K562 (cell line): ENCODE data around the gene SLFN12. TPM values are rescaled to one million over a fixed set of nuclear protein-coding genes. Genes with fewer than 3 reads are reported as not detected.
A peak's percentile ranks its signal among the peaks of the same experiment; 100 is the strongest.

Experiments used
- ATAC-seq: fragments of 200-7000 bp; cut with Tn5 transposase; 3 replicates; pipeline ENCODE4 v1.9.1; 2020; ENCODE audit warnings: moderate library complexity
- BruUV-seq: library from RNA; stranded (reverse); fragments of 400-500 nt; replicated peaks from 2 replicates; lab custom pipeline; 2021; lab: Mats Ljungman, UMichigan
- CTCF ChIA-PET: fragments of 300-600 bp; formaldehyde crosslinking; extraction: SDS; loops from one replicate; lab custom pipeline; 2021; ENCODE audit warnings: low intra/inter-chr PET ratio; lab: Yijun Ruan, JAX
- POLR2A ChIA-PET: fragments of 300-600, 350-650 bp; sonication (Branson Sonifier 250); formaldehyde crosslinking; extraction: SDS; loops from one replicate; lab custom pipeline; 2021; ENCODE audit warnings: antibody characterized with exemption, inconsistent platforms; lab: Yijun Ruan, JAX
- DNase-seq, 4 experiments: peaks; one replicate each; pipeline versions ENCODE4 v3.0.0 to v3.0.0-alpha.2; 2011 to 2018; ENCODE audit warnings: low spot score in 3 of 4, mixed read lengths in 3 of 4; ENCODE audit errors: extremely low read depth in 1 of 4
- FAIRE-seq: peaks from 2 replicates; lab custom pipeline; 2011; peaks lifted over from hg19 to GRCh38; lab: Jason Lieb, UNC
- H2AFZ ChIP-seq: 2 replicates; pipeline ENCODE4 v1.6.0; 2011; ENCODE audit warnings: low read depth, low read length, control low read depth, inconsistent platforms
- H3K27ac ChIP-seq: fragments of 200-600 bp; 3 replicates; pipeline ENCODE4 v1.8.0; 2011; ENCODE audit warnings: low read depth, mild to moderate bottlenecking, control low read depth, inconsistent platforms, low read length, moderate library complexity, mixed read lengths; ENCODE audit errors: extremely low read depth
- H3K27me3 ChIP-seq, 2 experiments: fragments of 300-600 bp in 1 of 2; 2 replicates in 1 of 2; 3 replicates in 1 of 2; pipeline versions ENCODE4 v1.6.0 to v1.8.0; 2011; ENCODE audit warnings: inconsistent platforms in 2 of 2, low read length in 2 of 2, mild to moderate bottlenecking in 1 of 2, mixed read lengths in 1 of 2, moderate library complexity in 1 of 2; ENCODE audit not compliant: control insufficient read depth in 2 of 2, insufficient read depth in 2 of 2
- H3K36me3 ChIP-seq: fragments of 300-600 bp; 3 replicates; pipeline ENCODE4 v1.8.0; 2011; ENCODE audit warnings: mild to moderate bottlenecking, low read length, inconsistent platforms; ENCODE audit not compliant: control insufficient read depth, insufficient read depth
- H3K4me1 ChIP-seq, 2 experiments: fragments of 200-600 bp in 1 of 2; replicated peaks in 1 of 2; 2 replicates in 1 of 2; 3 replicates in 1 of 2; pipeline versions ENCODE4 v1.5.1 to v1.8.0; 2011; ENCODE audit warnings: inconsistent platforms in 2 of 2, low read length in 2 of 2, mild to moderate bottlenecking in 1 of 2, mixed read lengths in 1 of 2, moderate library complexity in 1 of 2; ENCODE audit not compliant: control insufficient read depth in 2 of 2, insufficient read depth in 2 of 2
- H3K4me2 ChIP-seq: 2 replicates; pipeline ENCODE4 v1.6.1; 2011; ENCODE audit warnings: low read length, control low read depth, inconsistent platforms, mixed read lengths; ENCODE audit not compliant: insufficient read depth
- H3K4me3 ChIP-seq: fragments of 200-600 bp; sonication (generic), shearing (Covaris generic); 2 replicates; pipeline ENCODE4 v1.5.1; 2016; ENCODE audit warnings: control low read depth, inconsistent platforms
- H3K79me2 ChIP-seq: fragments of 200-600 bp; 3 replicates; pipeline ENCODE4 v1.8.0; 2011; ENCODE audit warnings: low read length, inconsistent platforms; ENCODE audit not compliant: control insufficient read depth, insufficient read depth
- H3K9ac ChIP-seq, 2 experiments: 2 replicates each; pipeline versions ENCODE4 v1.6.0 to v1.6.1; 2011; ENCODE audit warnings: low read depth in 2 of 2, low read length in 2 of 2, control low read depth in 1 of 2, inconsistent platforms in 1 of 2, mild to moderate bottlenecking in 1 of 2, mixed read lengths in 1 of 2; ENCODE audit not compliant: insufficient read depth in 1 of 2
- H3K9me1 ChIP-seq: one replicate; pipeline ENCODE4 v1.6.0; 2011; ENCODE audit warnings: inconsistent platforms, mild to moderate bottlenecking, low read length, moderate library complexity; ENCODE audit not compliant: control insufficient read depth, insufficient read depth
- H3K9me3 ChIP-seq: replicated peaks from 2 replicates; pipeline ENCODE4 v1.5.1; 2011; ENCODE audit warnings: low read depth, low read length, inconsistent platforms; ENCODE audit not compliant: control insufficient read depth, insufficient read depth
- H4K20me1 ChIP-seq: replicated peaks from 2 replicates; pipeline ENCODE4 v1.6.1; 2011; ENCODE audit warnings: low read length, inconsistent platforms, mixed read lengths; ENCODE audit not compliant: control insufficient read depth, insufficient read depth
- CXXC5 ChIP-seq: fragments of 250-450 bp; sonication (Bioruptor Pico); IDR thresholded peaks from 2 replicates; pipeline ENCODE4 v1.8.0; 2022; ENCODE audit warnings: inconsistent platforms, mild to moderate bottlenecking, moderate library complexity
- ETV1 ChIP-seq: fragments of 450-650 bp; conservative IDR thresholded peaks from 2 replicates; pipeline ENCODE4 v1.6.1; 2016; ENCODE audit warnings: missing genetic modification characterization, control low read depth, low read depth, missing compliant biosample characterization
- GABPA ChIP-seq: fragments of 200-800 bp; sonication (Bioruptor generic); conservative IDR thresholded peaks from 2 replicates; pipeline ENCODE4 v1.6.1; 2016; ENCODE audit warnings: low read depth, missing genetic modification characterization, missing compliant biosample characterization
- MYNN ChIP-seq, 2 experiments: sonication (generic); formaldehyde crosslinking in 1 of 2; IDR thresholded peaks; 2 replicates each; pipeline versions ENCODE4 v1.5.0 to v1.6.1; 2016 to 2020; ENCODE audit warnings: antibody characterized with exemption in 1 of 2, missing genetic modification reagents in 1 of 2
- POLR2G ChIP-seq: fragments of 200-400 bp; formaldehyde crosslinking; IDR thresholded peaks from 2 replicates; pipeline ENCODE4 v1.6.1; 2017; ENCODE audit warnings: low read depth, mild to moderate bottlenecking, antibody characterized with exemption, low read length, moderate library complexity
- RNF2 ChIP-seq: sonication (generic); IDR thresholded peaks from 2 replicates; pipeline ENCODE4 v1.6.1; 2016
- ZBTB7A ChIP-seq: IDR thresholded peaks from 2 replicates; pipeline ENCODE4 v1.6.1; 2011; ENCODE audit warnings: low read depth, mild to moderate bottlenecking, low read length, moderate library complexity, borderline replicate concordance; ENCODE audit not compliant: control insufficient read depth
- WGBS: fragments of 100-300 bp; shearing (Covaris generic); methylation state at CpG from one replicate; pipeline ENCODE4 v1.1.6; 2016; ENCODE audit warnings: low coverage, mixed read lengths; ENCODE audit not compliant: insufficient coverage; ENCODE audit errors: missing lambda C conversion rate; 5-methylcytosine and 5-hydroxymethylcytosine counted together
- in situ Hi-C: fragments of 300-500 bp; cut with MboI; formaldehyde crosslinking; loops from 4 replicates; pipeline ENCODE4 v1.15.0; 2018; ENCODE audit warnings: inconsistent platforms, mixed read lengths
- intact Hi-C: fragments of 100-400 bp; cut with micrococcal nuclease; formaldehyde crosslinking; loops from 2 replicates; pipeline ENCODE4 v1.14.2; 2022
- polyA plus RNA-seq, 8 experiments: library from polyadenylated mRNA; depleted of rRNA in 4 of 8; stranded (reverse) in 5 of 8; unstranded in 3 of 8; fragments of >200 nt; fragmentation: Nextera tagmentation in 2 of 8; fragmentation: Illumina TruSeq in 1 of 8; extraction: Ambion mirVana in 2 of 8; extraction: Trizol in 1 of 8; gene quantifications; 2 replicates each; pipeline versions ENCODE4 v1.2.1 to v1.2.3, GENCODE V29; 2011 to 2014; ENCODE audit warnings: inconsistent platforms in 1 of 8, missing spikeins in 1 of 8
- total RNA-seq, 7 experiments: library from RNA; depleted of rRNA in 6 of 7; stranded (reverse); fragments of >200 nt in 6 of 7; fragmentation: Illumina TruSeq in 2 of 7; extraction: Trizol in 2 of 7; gene quantifications; 2 replicates each; pipeline versions ENCODE4 v1.2.1 to v1.2.3, GENCODE V29; 2011 to 2021; ENCODE audit warnings: low replicate concordance in 1 of 7
- TF ChIP-seq, protein P1 (sequence below), 2 experiments: IDR thresholded peaks; 2 replicates each; pipeline ENCODE4 v1.6.1; 2011; ENCODE audit warnings: borderline replicate concordance in 1 of 2, control low read depth in 1 of 2, low read depth in 1 of 2, low read length in 1 of 2, mild to moderate bottlenecking in 1 of 2, mixed read lengths in 1 of 2, moderate library complexity in 1 of 2; ENCODE audit not compliant: insufficient read depth in 1 of 2, insufficient read length in 1 of 2, poor library complexity in 1 of 2, severe bottlenecking in 1 of 2; ENCODE audit errors: extremely low read depth in 1 of 2
- TF ChIP-seq, protein P2 (sequence below), 2 experiments: IDR thresholded peaks; 2 replicates each; pipeline ENCODE4 v1.6.1; 2012; ENCODE audit warnings: improper control_type of control experiment in 2 of 2, low read depth in 2 of 2, low read length in 2 of 2, borderline replicate concordance in 1 of 2
- TF ChIP-seq, protein P3 (sequence below): fragments of 250-450 bp; sonication (Bioruptor Pico); IDR thresholded peaks from 2 replicates; pipeline ENCODE4 v1.6.1; 2021; ENCODE audit warnings: mild to moderate bottlenecking

The SLFN12 gene
- total and polyA plus RNA-seq, 9 of the 15 experiments (the other 6 are each of a cell fraction or from before 2014, with no cell fraction given): 0.01 to 0.09 (median 0.07) TPM; not detected in 6

DNA sequence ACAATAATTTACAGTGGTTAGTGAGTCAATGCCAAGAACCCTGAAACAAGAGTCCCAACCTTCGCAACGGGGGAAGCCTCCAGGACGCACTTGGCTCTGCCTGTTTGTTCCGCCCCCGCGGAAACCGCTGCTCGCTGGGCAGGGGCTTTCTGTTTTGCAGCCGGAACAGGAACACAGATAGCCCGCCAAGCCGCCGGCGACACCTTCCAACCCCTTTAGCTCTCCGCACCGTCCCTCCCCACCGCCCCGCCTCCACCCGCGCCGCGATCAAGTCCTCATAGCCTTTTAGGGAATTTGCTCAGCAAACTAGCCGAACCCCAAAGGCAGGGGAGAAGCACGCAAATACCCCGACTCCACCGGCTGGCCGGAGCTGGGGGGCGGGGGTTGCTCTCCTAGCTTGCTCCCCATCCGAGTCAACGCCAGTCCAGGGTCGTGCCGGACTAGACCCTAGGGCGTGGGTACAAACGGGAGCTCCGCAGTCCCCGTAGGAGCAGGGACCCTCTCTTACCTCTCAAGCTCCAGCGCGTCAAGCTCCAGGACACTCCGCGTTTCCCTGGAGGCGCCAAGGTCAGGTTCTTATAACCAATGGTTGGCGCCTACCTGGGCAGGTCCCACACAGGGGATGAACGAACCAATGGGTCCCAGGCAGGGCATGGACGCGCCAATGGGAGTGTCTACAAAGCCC, 16.1 kb upstream of the SLFN12 start, which contains the start of gene SLFN13:
Gene SLFN13, minus strand, starts transcription at position 553 of the 685 bp plus-strand sequence. CDS start 3,086 bp downstream, outside the sequence.
- Histone ChIP-seq H3K27ac (no peak within 1 kb of the TSS), H3K36me3 (no peaks in the 10 kb centered on the region), H3K4me3 (peak within 1 kb of the TSS; percentile 30), H3K4me1 (peaks cover 0 to 13% of the 10 kb centered on the region in 2 experiments; a peak in 2 of 5 replicates), H3K79me2 (no peaks in the 10 kb centered on the region), H3K9ac (peak within 1 kb of the TSS in 1 of 2 experiments; percentile 84; a peak in 3 of 4 replicates), H3K27me3 (peaks cover 13 to 19% of the 10 kb centered on the region in 2 experiments; a peak in 4 of 5 replicates), H3K4me2 (peak within 1 kb of the TSS; percentile 65), H3K9me1 (no peaks in the 10 kb centered on the region), H3K9me3 (no peaks in the 10 kb centered on the region), H2AFZ (peak within 1 kb of the TSS; percentile 83), H4K20me1 (no peaks in the 10 kb centered on the region)
- 21% methylated on average over 38 of the region's 44 CpGs for WGBS
- intact Hi-C loops: no loop called here
- ChIA-PET CTCF (no interaction called here), POLR2A (interaction anchor here (0.6 to 1.0 kb wide), 3 partner anchors 15 to 1337 kb away, joined by 3 read pairs; no protein-coding TSS in a partner anchor)
- peak; percentile 32 to 73 (median 56) for DNase-seq
- FAIRE-seq: peak; percentile 46
- BruUV-seq: no TSS peak
- in situ Hi-C loops: no loop called here
- ATAC-seq: peak; percentile 95
- peak; percentile 68 for TF ChIP-seq POLR2G
- TF ChIP-seq ZBTB7A: peak; percentile 46; the same call in 1 of the 2 replicates
- TF ChIP-seq CXXC5 (CRISPR knock-in tag): 0 out of 2 replicates have a peak, but pooled peaks have one; percentile 22
- TF ChIP-seq, protein P1, sequence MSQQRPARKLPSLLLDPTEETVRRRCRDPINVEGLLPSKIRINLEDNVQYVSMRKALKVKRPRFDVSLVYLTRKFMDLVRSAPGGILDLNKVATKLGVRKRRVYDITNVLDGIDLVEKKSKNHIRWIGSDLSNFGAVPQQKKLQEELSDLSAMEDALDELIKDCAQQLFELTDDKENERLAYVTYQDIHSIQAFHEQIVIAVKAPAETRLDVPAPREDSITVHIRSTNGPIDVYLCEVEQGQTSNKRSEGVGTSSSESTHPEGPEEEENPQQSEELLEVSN (IDR thresholded peaks at IDR 0.05; ENCODE audit: borderline replicate concordance in 1 of 2, extremely low read depth in 1 of 2, insufficient read depth in 1 of 2, insufficient read length in 1 of 2, low read depth in 1 of 2, low read length in 1 of 2, poor library complexity in 1 of 2, severe bottlenecking in 1 of 2): peak in 1 of 2 experiments; percentile 65
- TF ChIP-seq ETV1 (tag): peak; percentile 74
- peak; percentile 86; the same call in 1 of the 2 replicates for TF ChIP-seq MYNN (IDR thresholded peaks at IDR 0.05)
- TF ChIP-seq MYNN (CRISPR knock-in tag; IDR thresholded peaks at IDR 0.05): no peak
- peak; percentile 78 for TF ChIP-seq GABPA
- TF ChIP-seq, protein P2, sequence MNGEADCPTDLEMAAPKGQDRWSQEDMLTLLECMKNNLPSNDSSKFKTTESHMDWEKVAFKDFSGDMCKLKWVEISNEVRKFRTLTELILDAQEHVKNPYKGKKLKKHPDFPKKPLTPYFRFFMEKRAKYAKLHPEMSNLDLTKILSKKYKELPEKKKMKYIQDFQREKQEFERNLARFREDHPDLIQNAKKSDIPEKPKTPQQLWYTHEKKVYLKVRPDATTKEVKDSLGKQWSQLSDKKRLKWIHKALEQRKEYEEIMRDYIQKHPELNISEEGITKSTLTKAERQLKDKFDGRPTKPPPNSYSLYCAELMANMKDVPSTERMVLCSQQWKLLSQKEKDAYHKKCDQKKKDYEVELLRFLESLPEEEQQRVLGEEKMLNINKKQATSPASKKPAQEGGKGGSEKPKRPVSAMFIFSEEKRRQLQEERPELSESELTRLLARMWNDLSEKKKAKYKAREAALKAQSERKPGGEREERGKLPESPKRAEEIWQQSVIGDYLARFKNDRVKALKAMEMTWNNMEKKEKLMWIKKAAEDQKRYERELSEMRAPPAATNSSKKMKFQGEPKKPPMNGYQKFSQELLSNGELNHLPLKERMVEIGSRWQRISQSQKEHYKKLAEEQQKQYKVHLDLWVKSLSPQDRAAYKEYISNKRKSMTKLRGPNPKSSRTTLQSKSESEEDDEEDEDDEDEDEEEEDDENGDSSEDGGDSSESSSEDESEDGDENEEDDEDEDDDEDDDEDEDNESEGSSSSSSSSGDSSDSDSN (IDR thresholded peaks at IDR 0.05; ENCODE audit: borderline replicate concordance in 1 of 2, low read depth in 2 of 2, low read length in 2 of 2): peak; percentile 76 to 79; a peak in 2 of 4 replicates
- TF ChIP-seq RNF2: peak; percentile 44; the same call in 1 of the 2 replicates
- TF ChIP-seq, protein P3, sequence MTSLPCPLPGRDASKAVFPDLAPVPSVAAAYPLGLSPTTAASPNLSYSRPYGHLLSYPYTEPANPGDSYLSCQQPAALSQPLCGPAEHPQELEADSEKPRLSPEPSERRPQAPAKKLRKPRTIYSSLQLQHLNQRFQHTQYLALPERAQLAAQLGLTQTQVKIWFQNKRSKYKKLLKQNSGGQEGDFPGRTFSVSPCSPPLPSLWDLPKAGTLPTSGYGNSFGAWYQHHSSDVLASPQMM (CRISPR knock-in tag): no peak
